LNCAP (cell line): Measurements from ENCODE around the gene OR10A6.

Source experiments
- TF ChIP-seq, protein P1 (sequence below): fragments of 450-650 bp; IDR thresholded peaks from 2 replicates; pipeline ENCODE4 v1.5.1; 2017; ENCODE audit warnings: mild to moderate bottlenecking

The OR10A6 gene

DNA sequence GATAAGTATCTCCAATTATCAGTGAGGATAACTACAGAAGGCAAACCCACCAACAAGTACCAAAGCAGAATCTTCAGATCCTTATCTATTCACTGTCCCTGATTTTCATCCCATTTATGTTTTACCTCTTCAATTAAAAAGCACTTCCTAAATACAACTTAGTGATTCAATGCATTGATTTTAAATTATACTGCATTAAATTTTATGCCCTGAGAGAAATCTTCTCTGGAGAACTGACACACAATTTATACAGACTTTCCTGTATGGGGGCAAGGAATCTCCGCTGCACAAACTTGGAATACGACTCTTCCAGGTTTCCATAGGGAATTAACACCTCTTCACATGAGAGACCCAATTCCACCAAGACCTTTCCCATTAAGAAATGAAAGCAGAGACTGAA, 10.5 kb upstream of the OR10A6 start, which contains the start of gene OR10A3:
TSS of gene OR10A3 (minus strand) at position 101 of the 400 bp plus-strand sequence. CDS start 2,188 bp downstream, outside the sequence.
- TF ChIP-seq, protein P1, sequence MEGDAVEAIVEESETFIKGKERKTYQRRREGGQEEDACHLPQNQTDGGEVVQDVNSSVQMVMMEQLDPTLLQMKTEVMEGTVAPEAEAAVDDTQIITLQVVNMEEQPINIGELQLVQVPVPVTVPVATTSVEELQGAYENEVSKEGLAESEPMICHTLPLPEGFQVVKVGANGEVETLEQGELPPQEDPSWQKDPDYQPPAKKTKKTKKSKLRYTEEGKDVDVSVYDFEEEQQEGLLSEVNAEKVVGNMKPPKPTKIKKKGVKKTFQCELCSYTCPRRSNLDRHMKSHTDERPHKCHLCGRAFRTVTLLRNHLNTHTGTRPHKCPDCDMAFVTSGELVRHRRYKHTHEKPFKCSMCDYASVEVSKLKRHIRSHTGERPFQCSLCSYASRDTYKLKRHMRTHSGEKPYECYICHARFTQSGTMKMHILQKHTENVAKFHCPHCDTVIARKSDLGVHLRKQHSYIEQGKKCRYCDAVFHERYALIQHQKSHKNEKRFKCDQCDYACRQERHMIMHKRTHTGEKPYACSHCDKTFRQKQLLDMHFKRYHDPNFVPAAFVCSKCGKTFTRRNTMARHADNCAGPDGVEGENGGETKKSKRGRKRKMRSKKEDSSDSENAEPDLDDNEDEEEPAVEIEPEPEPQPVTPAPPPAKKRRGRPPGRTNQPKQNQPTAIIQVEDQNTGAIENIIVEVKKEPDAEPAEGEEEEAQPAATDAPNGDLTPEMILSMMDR, result no peak

DNA sequence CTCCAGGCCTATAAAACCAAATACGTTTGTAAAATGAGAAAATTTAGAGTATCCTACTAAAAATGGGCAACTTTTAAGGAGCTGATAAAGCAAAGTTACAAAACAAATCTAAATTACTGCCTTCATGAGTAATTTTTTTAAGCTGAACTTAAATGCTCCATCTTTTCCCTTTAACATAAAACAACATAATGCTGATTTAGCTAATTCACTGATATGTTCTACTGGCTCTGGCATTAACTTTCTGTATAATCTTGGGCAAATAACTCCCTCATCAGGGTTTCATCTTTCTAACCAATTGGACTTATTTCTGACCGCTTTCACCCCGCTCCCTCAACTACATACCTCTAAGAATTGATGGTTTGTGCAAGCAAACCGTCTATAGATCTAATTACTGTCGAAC, 10.1 kb upstream of the OR10A6 start:
- TF ChIP-seq, protein P1, result no peak

DNA sequence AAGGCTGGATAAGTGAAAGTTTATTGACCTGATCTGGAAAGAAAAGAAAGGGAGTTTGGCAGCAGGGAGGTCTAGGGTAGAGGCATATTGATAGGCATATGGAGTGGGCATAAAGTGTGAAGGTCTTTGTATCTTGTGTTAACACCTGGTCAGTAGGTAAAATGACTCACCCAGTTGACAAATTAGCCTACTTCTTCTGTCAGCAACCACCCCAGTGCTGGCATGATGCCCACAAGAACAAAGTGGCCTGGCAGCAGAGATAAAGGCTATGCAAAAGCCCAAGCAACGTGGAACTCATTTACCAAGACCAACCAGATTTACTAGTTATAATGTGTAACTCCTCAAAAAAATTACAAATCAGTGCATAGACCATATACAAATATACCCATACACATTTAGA, 5.5 kb upstream of the OR10A6 start:
- TF ChIP-seq, protein P1, result no peak

DNA sequence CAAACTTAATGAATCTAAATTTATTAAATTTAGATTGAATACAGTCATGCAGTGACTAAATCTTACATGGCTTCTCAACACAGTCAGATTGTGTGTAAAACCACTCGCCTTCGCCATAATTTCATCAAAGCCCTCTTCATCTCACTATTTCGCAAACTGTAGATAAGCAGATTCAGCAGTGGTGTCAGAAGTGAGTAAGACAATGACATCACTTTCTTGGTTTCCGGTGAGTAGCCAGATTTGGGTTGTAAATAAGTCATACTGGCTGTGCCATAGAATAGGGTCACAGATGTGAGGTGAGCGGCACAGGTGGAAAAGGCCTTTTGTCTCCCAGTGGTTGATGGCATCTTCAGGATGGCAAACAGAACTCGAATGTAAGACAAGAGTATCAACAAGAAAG, 3.4 kb downstream of the OR10A6 start:
- TF ChIP-seq, protein P1, result no peak

DNA sequence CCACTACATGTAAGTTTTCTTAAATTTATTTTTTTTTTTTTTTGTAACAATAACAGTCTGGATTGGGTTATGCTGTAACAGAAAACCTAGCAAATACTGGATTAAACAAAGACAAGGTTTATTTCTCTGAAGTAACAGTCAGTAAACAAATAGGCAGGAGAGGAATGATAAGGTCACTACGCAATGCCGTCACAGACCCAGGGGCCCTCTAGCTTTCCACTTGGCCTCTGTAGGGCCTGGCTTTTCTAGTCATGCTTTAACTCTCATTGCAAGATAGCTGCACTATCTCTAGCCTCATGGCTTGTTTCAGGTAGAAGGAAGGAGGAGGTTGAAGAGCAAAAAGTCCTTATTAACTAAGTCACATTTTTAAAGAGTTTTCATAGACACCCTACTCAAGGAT, 6.5 kb downstream of the OR10A6 start:
- TF ChIP-seq, protein P1, result no peak

DNA sequence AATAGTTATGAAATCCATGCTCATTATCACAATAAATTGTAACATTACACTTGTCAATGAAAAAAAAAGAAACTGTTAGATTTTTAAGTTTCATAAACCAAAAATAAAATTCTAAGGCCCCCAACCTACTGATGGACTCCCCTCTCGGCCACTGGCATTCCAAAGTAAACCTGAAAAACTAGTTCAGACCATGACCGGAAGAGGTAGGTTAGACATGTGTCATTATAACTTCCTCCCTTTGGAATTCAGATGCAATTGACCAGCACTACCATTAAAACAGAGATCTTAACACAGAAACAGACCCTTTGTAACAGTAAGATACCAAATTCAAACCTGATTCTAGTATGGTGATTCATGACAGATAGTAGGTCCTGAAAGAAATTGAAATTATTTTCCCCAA, 12.9 kb downstream of the OR10A6 start:
- TF ChIP-seq, protein P1, result no peak

DNA sequence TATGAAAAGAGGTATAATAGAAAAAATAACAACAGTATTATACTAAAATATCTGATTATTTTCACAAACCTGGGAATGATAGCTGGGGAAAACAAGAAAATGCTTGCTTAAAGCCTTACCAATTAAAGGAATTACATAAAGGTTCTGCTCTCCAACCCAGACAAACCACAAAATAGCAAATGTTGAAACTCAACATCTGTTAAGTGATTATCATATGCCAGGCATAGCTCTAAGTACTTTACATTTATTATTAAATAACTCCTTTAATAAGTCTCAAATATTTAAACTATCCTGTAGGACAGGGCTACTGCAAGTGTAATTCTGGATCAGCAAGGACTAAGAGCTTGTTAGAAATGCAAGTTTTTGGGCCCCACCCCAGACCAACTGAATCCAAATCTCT, 20.1 kb downstream of the OR10A6 start:
- TF ChIP-seq, protein P1, result no peak

DNA sequence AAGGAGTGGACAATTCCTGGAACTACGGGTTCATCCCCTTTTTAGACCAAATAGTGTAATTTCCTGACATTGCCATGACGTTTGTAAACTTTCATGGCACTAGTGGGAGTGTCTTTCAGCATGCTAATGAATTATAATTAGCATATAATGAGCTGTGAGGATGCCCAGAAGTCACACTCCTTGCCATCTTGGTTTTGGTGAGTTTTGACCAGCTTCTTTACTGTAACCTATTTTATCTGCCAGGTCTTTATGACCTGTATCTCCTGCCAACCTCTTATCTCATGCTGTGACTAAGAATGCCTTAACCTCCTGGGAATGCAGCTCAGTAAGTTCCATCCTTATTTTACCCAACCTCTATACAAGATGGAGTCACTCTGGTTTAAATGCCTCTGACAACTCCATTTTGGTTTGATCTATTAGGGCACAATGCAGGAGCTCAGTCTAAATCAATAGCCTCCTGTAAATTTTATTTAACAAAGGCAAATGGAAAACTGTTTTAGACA, 20.7 kb downstream of the OR10A6 start:
- TF ChIP-seq, protein P1, result no peak
